ENCODE data around the gene DIDO1. TPM values are rescaled to one million over a fixed set of nuclear protein-coding genes. Genes with fewer than 3 reads are reported as not detected.

DIDO1 gene
- total RNA-seq, 1 experiment from 2014 or later = 85.9 TPM

DNA sequence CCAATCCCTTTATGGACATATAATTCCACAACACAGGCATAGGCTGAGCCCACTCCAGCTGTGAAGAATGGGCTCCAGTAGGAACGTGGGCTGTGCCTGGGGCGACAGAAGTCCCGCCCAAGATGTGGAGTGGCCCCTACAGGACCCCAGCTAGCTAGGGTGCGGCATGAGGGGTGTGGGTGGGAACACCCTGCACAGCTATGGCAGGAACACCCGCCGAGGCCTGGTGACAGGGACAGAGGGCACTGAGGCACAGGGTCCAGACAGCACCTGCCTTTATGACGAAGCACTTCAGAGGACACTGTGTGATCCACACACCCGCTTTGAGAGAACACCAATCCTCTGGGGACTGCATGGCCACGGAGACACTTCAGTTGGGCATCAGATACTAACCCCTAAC is 36.4 kb downstream of the DIDO1 start:
- Histone ChIP-seq H3K27ac (ENCODE audit: insufficient read length, low read depth, low read length) (no peak overlapping the region), H3K4me2 (ENCODE audit: insufficient read depth, insufficient read length, low read length) (no peak overlapping the region), H3K23ac (ENCODE audit: insufficient read length, low read depth, low read length) (no peak overlapping the region), H4K91ac (ENCODE audit: insufficient read length, low read depth, low read length) (no peak overlapping the region), H3T11ph (ENCODE audit: low read length) (no peak overlapping the region), H4K8ac (replicated peaks; ENCODE audit: insufficient read length, low read depth, low read length) (no peak overlapping the region), H3K9me3 (ENCODE audit: control insufficient read depth, low read depth, low read length) (no peaks in the 10 kb centered on the region), H3K4ac (ENCODE audit: low read depth, low read length) (no peak overlapping the region), H3K9ac (ENCODE audit: extremely low read depth, insufficient read length, low read length) (no peak overlapping the region), H3K18ac (ENCODE audit: insufficient read length, low read depth, low read length) (no peak overlapping the region), H3K79me2 (ENCODE audit: insufficient read depth, low read length) (no peaks in the 10 kb centered on the region), H2AK5ac (ENCODE audit: insufficient read length, low read length) (no peak overlapping the region), H3K56ac (ENCODE audit: insufficient read length, low read depth, low read length) (no peak overlapping the region), H2BK15ac (ENCODE audit: low read depth, low read length) (no peak overlapping the region), H4K5ac (ENCODE audit: insufficient read length, low read depth, low read length) (no peak overlapping the region), H3K14ac (ENCODE audit: insufficient read depth, low read length) (no peak overlapping the region; the same call in 1 of the 2 replicates), H3K79me1 (ENCODE audit: insufficient read depth, low read depth, low read length, poor library complexity, severe bottlenecking) (no peaks in the 10 kb centered on the region), H2BK12ac (ENCODE audit: insufficient read length, low read depth, low read length) (no peak overlapping the region), H4K20me1 (ENCODE audit: control insufficient read depth, insufficient read depth, insufficient read length) (no peaks in the 10 kb centered on the region), H3K23me2 (ENCODE audit: insufficient read length, low read depth, low read length, poor library complexity, severe bottlenecking) (no peaks in the 10 kb centered on the region), H2AFZ (ENCODE audit: low read length) (no peak overlapping the region), H2BK120ac (ENCODE audit: low read depth, low read length, poor library complexity, severe bottlenecking) (no peak overlapping the region), H3K27me3 (ENCODE audit: insufficient read depth, low read length) (no peaks in the 10 kb centered on the region), H2BK5ac (ENCODE audit: insufficient read length, low read length) (no peak overlapping the region), H2BK20ac (ENCODE audit: low read depth, low read length, poor library complexity, severe bottlenecking) (no peak overlapping the region), H3K4me1 (ENCODE audit: insufficient read depth, low read length) (no peaks in the 10 kb centered on the region)
- no peaks in the 10 kb centered on the region for H3K27me3 Mint-ChIP-seq (ENCODE audit: low read depth)
- TF ChIP-seq, protein P1, sequence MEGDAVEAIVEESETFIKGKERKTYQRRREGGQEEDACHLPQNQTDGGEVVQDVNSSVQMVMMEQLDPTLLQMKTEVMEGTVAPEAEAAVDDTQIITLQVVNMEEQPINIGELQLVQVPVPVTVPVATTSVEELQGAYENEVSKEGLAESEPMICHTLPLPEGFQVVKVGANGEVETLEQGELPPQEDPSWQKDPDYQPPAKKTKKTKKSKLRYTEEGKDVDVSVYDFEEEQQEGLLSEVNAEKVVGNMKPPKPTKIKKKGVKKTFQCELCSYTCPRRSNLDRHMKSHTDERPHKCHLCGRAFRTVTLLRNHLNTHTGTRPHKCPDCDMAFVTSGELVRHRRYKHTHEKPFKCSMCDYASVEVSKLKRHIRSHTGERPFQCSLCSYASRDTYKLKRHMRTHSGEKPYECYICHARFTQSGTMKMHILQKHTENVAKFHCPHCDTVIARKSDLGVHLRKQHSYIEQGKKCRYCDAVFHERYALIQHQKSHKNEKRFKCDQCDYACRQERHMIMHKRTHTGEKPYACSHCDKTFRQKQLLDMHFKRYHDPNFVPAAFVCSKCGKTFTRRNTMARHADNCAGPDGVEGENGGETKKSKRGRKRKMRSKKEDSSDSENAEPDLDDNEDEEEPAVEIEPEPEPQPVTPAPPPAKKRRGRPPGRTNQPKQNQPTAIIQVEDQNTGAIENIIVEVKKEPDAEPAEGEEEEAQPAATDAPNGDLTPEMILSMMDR (conservative IDR thresholded peaks at IDR 0.05) = no peak
- H3K4me3 Mint-ChIP-seq = no peak overlapping the region
- WGBS (ENCODE audit: extremely low coverage, insufficient read length, low lambda C conversion rate) = no CpG with 5 or more reads among the region's 9 CpGs
- peaks cover 14 to 16% of the 10 kb centered on the region in 2 experiments for H3K4me1 Mint-ChIP-seq
- H3K27ac Mint-ChIP-seq = no peak overlapping the region
- H3K36me3 Mint-ChIP-seq (ENCODE audit: insufficient read depth in 1 of 3, low read depth in 3 of 3) = peaks cover 67 to 95% (median 73%) of the 10 kb centered on the region in 3 experiments
- no peaks in the 10 kb centered on the region for H3K9me3 Mint-ChIP-seq
- no peak for DNase-seq
